HCT116 (cell line): ENCODE measurements around the gene TSPAN11. TPM values are rescaled to one million over a fixed set of nuclear protein-coding genes. Genes with fewer than 3 reads are reported as not detected.

Experiments used
- ATAC-seq: fragments of 200-7000 bp; cut with Tn5 transposase; 2 replicates; pipeline ENCODE4 v1.9.1; 2020; ENCODE audit warnings: mild to moderate bottlenecking, moderate library complexity
- BruUV-seq: library from RNA; stranded (reverse); fragments of 400-500 nt; replicated peaks from 2 replicates; lab custom pipeline; 2021; lab: Mats Ljungman, UMichigan
- CTCF ChIA-PET: fragments of 300-600 bp; sonication (Branson Sonifier 250); formaldehyde crosslinking; loops from one replicate; lab custom pipeline; 2021; ENCODE audit warnings: antibody characterized with exemption; lab: Charles Lee
- POLR2A ChIA-PET: fragments of 300-600, 350-600 bp; sonication (Branson Sonifier 250); formaldehyde crosslinking; loops from one replicate; lab custom pipeline; 2021; ENCODE audit warnings: antibody characterized with exemption; lab: Charles Lee
- RAD21 ChIA-PET, 2 experiments: fragments of 300-600 bp; sonication (Branson Sonifier 250); formaldehyde crosslinking; loops; one replicate each; lab custom pipeline; 2023; ENCODE audit warnings: low total read pairs in 2 of 2; ENCODE audit not compliant: uncharacterized antibody in 2 of 2, unreplicated experiment in 2 of 2, low non-redundant PET in 1 of 2; lab: Charles Lee
- DNase-seq: peaks from one replicate; pipeline ENCODE4 v3.0.0-alpha.2; 2010; ENCODE audit warnings: low read depth, low spot score
- H2AFZ ChIP-seq: fragments of 200-600 bp; shearing (Covaris generic), sonication (generic); 2 replicates; pipeline ENCODE4 v1.6.1; 2017; ENCODE audit warnings: low read depth, mixed run types, mixed read lengths, antibody characterized with exemption, low read length; ENCODE audit not compliant: poor library complexity, severe bottlenecking
- H3K27ac ChIP-seq: 2 replicates; pipeline ENCODE4 v1.5.1; 2012; ENCODE audit warnings: low read depth, low read length
- H3K27me3 ChIP-seq: fragments of 200-600 bp; sonication (generic); 2 replicates; pipeline ENCODE4 v1.6.1; 2016; ENCODE audit warnings: mixed run types, low read length, mixed read lengths; ENCODE audit not compliant: insufficient read depth
- H3K36me3 ChIP-seq, 2 experiments: fragments of 200-500 bp in 1 of 2; fragments of 200-600 bp in 1 of 2; sonication (Bioruptor generic) in 1 of 2; sonication (generic) in 1 of 2; 2 replicates each; pipeline versions ENCODE4 v1.5.1 to v1.6.1; 2014 to 2016; ENCODE audit warnings: low read length in 2 of 2, inconsistent platforms in 1 of 2, mixed read lengths in 1 of 2, mixed run types in 1 of 2; ENCODE audit not compliant: insufficient read depth in 2 of 2, control insufficient read depth in 1 of 2
- H3K4me1 ChIP-seq, 2 experiments: fragments of 200-600 bp in 1 of 2; sonication (generic) in 1 of 2; 2 replicates each; pipeline versions ENCODE4 v1.5.1 to v1.6.1; 2012 to 2017; ENCODE audit warnings: low read length in 2 of 2, inconsistent platforms in 1 of 2, mild to moderate bottlenecking in 1 of 2, mixed read lengths in 1 of 2, mixed run types in 1 of 2, moderate library complexity in 1 of 2; ENCODE audit not compliant: insufficient read depth in 2 of 2, control insufficient read depth in 1 of 2
- H3K4me2 ChIP-seq: fragments of 200-600 bp; sonication (generic); 2 replicates; pipeline ENCODE4 v1.6.1; 2017; ENCODE audit warnings: mixed run types, low read length, mixed read lengths
- H3K4me3 ChIP-seq, 2 experiments: fragments of 200-600 bp in 1 of 2; sonication (generic) in 1 of 2; replicated peaks in 1 of 2; 2 replicates each; pipeline ENCODE4 v1.5.1; 2011 to 2016; ENCODE audit warnings: low read length in 2 of 2, control low read depth in 1 of 2, low read depth in 1 of 2, mild to moderate bottlenecking in 1 of 2, mixed read lengths in 1 of 2, mixed run types in 1 of 2
- H3K79me2 ChIP-seq: fragments of 200-600 bp; sonication (generic); 2 replicates; pipeline ENCODE4 v1.6.1; 2017; ENCODE audit warnings: mild to moderate bottlenecking, mixed run types, low read length, moderate library complexity, mixed read lengths; ENCODE audit not compliant: insufficient read depth
- H3K9ac ChIP-seq: fragments of 200-600 bp; sonication (generic); 2 replicates; pipeline ENCODE4 v1.6.1; 2016; ENCODE audit warnings: low read length, mixed read lengths
- H3K9me2 ChIP-seq: fragments of 200-600 bp; sonication (generic), shearing (Covaris generic); 2 replicates; pipeline ENCODE4 v1.6.1; 2017; ENCODE audit warnings: mixed run types, mild to moderate bottlenecking, moderate library complexity; ENCODE audit not compliant: insufficient read depth
- H3K9me3 ChIP-seq, 2 experiments: fragments of 200-500 bp in 1 of 2; fragments of 200-600 bp in 1 of 2; sonication (Bioruptor generic) in 1 of 2; sonication (generic) in 1 of 2; 2 replicates each; pipeline ENCODE4 v1.6.1; 2014 to 2017; ENCODE audit warnings: low read length in 2 of 2, mixed read lengths in 2 of 2, inconsistent platforms in 1 of 2, low read depth in 1 of 2, mild to moderate bottlenecking in 1 of 2, mixed run types in 1 of 2, moderate library complexity in 1 of 2; ENCODE audit not compliant: control insufficient read depth in 1 of 2, insufficient read depth in 1 of 2
- H4K20me1 ChIP-seq: fragments of 200-600 bp; sonication (generic), shearing (Covaris generic); 2 replicates; pipeline ENCODE4 v1.6.1; 2017; ENCODE audit warnings: mixed run types, mild to moderate bottlenecking, moderate library complexity; ENCODE audit not compliant: insufficient read depth
- CBX3 ChIP-seq: IDR thresholded peaks from 2 replicates; pipeline ENCODE4 v1.6.1; 2012; ENCODE audit warnings: low read depth
- EGR1 ChIP-seq: IDR thresholded peaks from 2 replicates; pipeline ENCODE4 v1.6.1; 2012; ENCODE audit warnings: low read depth
- ELF1 ChIP-seq: IDR thresholded peaks from 2 replicates; pipeline ENCODE4 v1.6.1; 2012; ENCODE audit warnings: low read depth, borderline replicate concordance
- FOSL1 ChIP-seq: IDR thresholded peaks from 2 replicates; pipeline ENCODE4 v1.6.1; 2012; ENCODE audit warnings: low read depth
- POLR2AphosphoS5 ChIP-seq: IDR thresholded peaks from 2 replicates; pipeline ENCODE4 v1.6.1; 2011; ENCODE audit warnings: mild to moderate bottlenecking, low read depth, low read length, moderate library complexity
- RAD21 ChIP-seq: IDR thresholded peaks from 2 replicates; pipeline ENCODE4 v1.6.1; 2012; ENCODE audit warnings: low read depth, mild to moderate bottlenecking
- SIN3A ChIP-seq: IDR thresholded peaks from 2 replicates; pipeline ENCODE4 v1.6.1; 2012; ENCODE audit warnings: low read depth
- SP1 ChIP-seq: IDR thresholded peaks from 2 replicates; pipeline ENCODE4 v1.6.1; 2012; ENCODE audit warnings: low read depth
- SRF ChIP-seq: IDR thresholded peaks from 2 replicates; pipeline ENCODE4 v1.6.1; 2012; ENCODE audit warnings: low read depth
- YY1 ChIP-seq: IDR thresholded peaks from 2 replicates; pipeline ENCODE4 v1.6.1; 2011; ENCODE audit warnings: low read length, low read depth, moderate library complexity, mild to moderate bottlenecking; ENCODE audit not compliant: insufficient replicate concordance; ENCODE audit errors: extremely low read depth
- ZFX ChIP-seq: fragments of 450-650 bp; IDR thresholded peaks from 2 replicates; pipeline ENCODE4 v1.6.1; 2017
- ZNF274 ChIP-seq: fragments of 200-500 bp; sonication (Bioruptor generic); IDR thresholded peaks from 2 replicates; pipeline ENCODE4 v1.6.1; 2014; ENCODE audit warnings: mild to moderate bottlenecking, low read depth, low read length, inconsistent platforms
- intact Hi-C: fragments of 100-400 bp; cut with micrococcal nuclease; formaldehyde crosslinking; loops from 2 replicates; pipeline ENCODE4 v1.10.0; 2022
- total RNA-seq: library from RNA; stranded (reverse); gene quantifications from one replicate; pipeline ENCODE4 v1.2.1, GENCODE V29; 2021; ENCODE audit not compliant: unreplicated experiment
- TF ChIP-seq, protein P1 (sequence below), 3 experiments: fragments of 200-600 bp in 1 of 3; sonication (generic) in 1 of 3; IDR thresholded peaks in 2 of 3; conservative IDR thresholded peaks in 1 of 3; 2 replicates each; pipeline ENCODE4 v1.5.1; 2012 to 2017; ENCODE audit warnings: low read depth in 2 of 3, low read length in 2 of 3, antibody characterized with exemption in 1 of 3, borderline replicate concordance in 1 of 3, control low read depth in 1 of 3, mild to moderate bottlenecking in 1 of 3, mixed read lengths in 1 of 3, mixed run types in 1 of 3, moderate library complexity in 1 of 3; ENCODE audit not compliant: insufficient read depth in 1 of 3
- TF ChIP-seq, protein P2 (sequence below): IDR thresholded peaks from 2 replicates; pipeline ENCODE4 v1.6.1; 2012
- TF ChIP-seq, protein P3 (sequence below): IDR thresholded peaks from 2 replicates; pipeline ENCODE4 v1.6.1; 2012
- TF ChIP-seq, protein P4 (sequence below): IDR thresholded peaks from 2 replicates; pipeline ENCODE4 v1.6.1; 2011; ENCODE audit warnings: mild to moderate bottlenecking, low read length, moderate library complexity; ENCODE audit not compliant: insufficient replicate concordance; ENCODE audit errors: extremely low read depth
- TF ChIP-seq, protein P5 (sequence below): IDR thresholded peaks from 2 replicates; pipeline ENCODE4 v1.6.1; 2012; ENCODE audit warnings: low read depth

TSPAN11 gene
- total RNA-seq, 1 experiment from 2014 or later, result not detected

DNA sequence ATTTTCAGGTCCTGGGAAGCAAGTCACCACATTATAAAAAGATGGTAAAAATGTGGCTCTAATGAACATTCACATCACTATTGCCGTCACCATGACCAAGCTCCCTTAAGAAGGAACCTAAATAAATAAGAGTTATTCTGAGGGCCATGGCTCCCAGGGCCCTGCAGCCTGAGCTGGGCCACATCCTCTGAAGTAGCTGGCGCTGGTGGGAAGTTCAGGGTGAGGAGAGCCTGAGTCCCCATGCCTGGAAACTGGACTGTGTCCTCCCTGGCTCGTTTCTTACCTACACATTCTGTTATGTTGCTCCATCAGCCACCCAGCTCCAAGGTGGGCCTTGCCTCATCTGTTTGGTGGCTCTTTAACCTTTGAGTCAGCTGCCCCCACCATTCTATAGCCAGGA is 42.5 kb downstream of the TSPAN11 start (continued):
- TF ChIP-seq, protein P1, sequence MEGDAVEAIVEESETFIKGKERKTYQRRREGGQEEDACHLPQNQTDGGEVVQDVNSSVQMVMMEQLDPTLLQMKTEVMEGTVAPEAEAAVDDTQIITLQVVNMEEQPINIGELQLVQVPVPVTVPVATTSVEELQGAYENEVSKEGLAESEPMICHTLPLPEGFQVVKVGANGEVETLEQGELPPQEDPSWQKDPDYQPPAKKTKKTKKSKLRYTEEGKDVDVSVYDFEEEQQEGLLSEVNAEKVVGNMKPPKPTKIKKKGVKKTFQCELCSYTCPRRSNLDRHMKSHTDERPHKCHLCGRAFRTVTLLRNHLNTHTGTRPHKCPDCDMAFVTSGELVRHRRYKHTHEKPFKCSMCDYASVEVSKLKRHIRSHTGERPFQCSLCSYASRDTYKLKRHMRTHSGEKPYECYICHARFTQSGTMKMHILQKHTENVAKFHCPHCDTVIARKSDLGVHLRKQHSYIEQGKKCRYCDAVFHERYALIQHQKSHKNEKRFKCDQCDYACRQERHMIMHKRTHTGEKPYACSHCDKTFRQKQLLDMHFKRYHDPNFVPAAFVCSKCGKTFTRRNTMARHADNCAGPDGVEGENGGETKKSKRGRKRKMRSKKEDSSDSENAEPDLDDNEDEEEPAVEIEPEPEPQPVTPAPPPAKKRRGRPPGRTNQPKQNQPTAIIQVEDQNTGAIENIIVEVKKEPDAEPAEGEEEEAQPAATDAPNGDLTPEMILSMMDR (IDR thresholded peaks at IDR 0.05 in 2 of 3, conservative IDR thresholded peaks at IDR 0.05 in 1 of 3; ENCODE audit: borderline replicate concordance in 1 of 3, insufficient read depth in 1 of 3, low read depth in 2 of 3, low read length in 2 of 3), result no peak
- TF ChIP-seq, protein P2, sequence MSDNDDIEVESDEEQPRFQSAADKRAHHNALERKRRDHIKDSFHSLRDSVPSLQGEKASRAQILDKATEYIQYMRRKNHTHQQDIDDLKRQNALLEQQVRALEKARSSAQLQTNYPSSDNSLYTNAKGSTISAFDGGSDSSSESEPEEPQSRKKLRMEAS, result no peak
- TF ChIP-seq ELF1, result no peak
- TF ChIP-seq CBX3, result no peak
- TF ChIP-seq, protein P3, sequence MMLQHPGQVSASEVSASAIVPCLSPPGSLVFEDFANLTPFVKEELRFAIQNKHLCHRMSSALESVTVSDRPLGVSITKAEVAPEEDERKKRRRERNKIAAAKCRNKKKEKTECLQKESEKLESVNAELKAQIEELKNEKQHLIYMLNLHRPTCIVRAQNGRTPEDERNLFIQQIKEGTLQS, result no peak
- no peak for TF ChIP-seq FOSL1
- no peak for TF ChIP-seq RAD21

DNA sequence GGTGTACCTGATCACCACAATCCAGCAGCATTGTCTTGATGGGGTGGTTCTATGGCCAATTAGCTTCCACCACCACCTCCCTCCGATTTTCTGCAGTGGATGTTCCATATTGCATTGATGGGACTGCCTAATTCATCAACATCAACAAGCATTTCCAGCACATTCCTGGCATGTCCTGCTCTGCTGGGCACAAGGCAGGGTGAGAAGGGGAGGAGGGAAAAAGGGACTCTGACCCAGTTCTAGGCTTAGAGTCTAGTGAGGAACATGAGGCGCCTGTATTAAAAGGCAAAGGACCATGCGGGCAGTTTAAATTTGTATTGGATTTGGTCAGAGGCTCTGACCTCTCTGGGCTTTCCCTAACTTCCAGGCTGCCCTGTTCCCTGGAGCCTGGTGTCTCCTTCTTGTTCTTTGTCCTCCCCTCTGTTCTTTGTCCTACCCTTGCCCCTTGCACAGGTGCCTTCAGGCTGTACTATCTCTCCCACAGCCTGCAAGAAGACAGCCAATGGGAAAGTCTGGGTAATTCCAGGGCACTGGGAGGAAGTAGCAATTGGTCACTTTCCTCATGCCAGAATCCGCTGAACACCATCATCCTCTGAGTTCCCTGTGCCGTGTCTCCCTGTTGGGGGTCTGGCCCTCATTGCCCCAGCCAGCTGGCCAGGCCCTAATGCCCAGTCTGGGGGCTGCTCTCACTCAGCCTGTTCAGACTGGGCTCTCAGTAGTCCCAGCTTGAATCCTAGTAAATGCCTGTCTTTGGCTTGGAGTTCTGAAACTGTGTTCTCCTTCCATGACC is 43.3 kb downstream of the TSPAN11 start:
- BruUV-seq, result no TSS peak
- no peak overlapping the region for H3K9ac ChIP-seq
- ATAC-seq (no peak), DNase-seq (no peak)
- H3K27me3 ChIP-seq, result peaks cover 32% of the 10 kb centered on the region; the same call in 1 of the 2 replicates
- no peak overlapping the region for H2AFZ ChIP-seq
- POLR2A ChIA-PET, result no interaction called here
- H3K9me2 ChIP-seq, result no peaks in the 10 kb centered on the region
- no peak overlapping the region for H3K4me3 ChIP-seq
- RAD21 ChIA-PET, result no interaction called here
- no peaks in the 10 kb centered on the region for H4K20me1 ChIP-seq
- CTCF ChIA-PET, result no interaction called here
- intact Hi-C loops, result loop anchor here (10.0 kb wide), 2 partner anchors 85 to 205 kb away; no protein-coding TSS in a partner anchor
- H3K27ac ChIP-seq, result no peak overlapping the region
- H3K4me2 ChIP-seq, result no peak overlapping the region
- no peaks in the 10 kb centered on the region for H3K4me1 ChIP-seq
- H3K9me3 ChIP-seq, result no peaks in the 10 kb centered on the region
- H3K79me2 ChIP-seq, result no peaks in the 10 kb centered on the region
- no peaks in the 10 kb centered on the region for H3K36me3 ChIP-seq
- TF ChIP-seq ELF1 (no peak), YY1 (no peak), ZFX (no peak), ZNF274 (no peak), EGR1 (no peak), POLR2AphosphoS5 (no peak), SP1 (no peak), SIN3A (no peak), SRF (no peak)
- TF ChIP-seq, protein P4, sequence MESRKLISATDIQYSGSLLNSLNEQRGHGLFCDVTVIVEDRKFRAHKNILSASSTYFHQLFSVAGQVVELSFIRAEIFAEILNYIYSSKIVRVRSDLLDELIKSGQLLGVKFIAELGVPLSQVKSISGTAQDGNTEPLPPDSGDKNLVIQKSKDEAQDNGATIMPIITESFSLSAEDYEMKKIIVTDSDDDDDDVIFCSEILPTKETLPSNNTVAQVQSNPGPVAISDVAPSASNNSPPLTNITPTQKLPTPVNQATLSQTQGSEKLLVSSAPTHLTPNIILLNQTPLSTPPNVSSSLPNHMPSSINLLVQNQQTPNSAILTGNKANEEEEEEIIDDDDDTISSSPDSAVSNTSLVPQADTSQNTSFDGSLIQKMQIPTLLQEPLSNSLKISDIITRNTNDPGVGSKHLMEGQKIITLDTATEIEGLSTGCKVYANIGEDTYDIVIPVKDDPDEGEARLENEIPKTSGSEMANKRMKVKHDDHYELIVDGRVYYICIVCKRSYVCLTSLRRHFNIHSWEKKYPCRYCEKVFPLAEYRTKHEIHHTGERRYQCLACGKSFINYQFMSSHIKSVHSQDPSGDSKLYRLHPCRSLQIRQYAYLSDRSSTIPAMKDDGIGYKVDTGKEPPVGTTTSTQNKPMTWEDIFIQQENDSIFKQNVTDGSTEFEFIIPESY, result no peak
- TF ChIP-seq, protein P5, sequence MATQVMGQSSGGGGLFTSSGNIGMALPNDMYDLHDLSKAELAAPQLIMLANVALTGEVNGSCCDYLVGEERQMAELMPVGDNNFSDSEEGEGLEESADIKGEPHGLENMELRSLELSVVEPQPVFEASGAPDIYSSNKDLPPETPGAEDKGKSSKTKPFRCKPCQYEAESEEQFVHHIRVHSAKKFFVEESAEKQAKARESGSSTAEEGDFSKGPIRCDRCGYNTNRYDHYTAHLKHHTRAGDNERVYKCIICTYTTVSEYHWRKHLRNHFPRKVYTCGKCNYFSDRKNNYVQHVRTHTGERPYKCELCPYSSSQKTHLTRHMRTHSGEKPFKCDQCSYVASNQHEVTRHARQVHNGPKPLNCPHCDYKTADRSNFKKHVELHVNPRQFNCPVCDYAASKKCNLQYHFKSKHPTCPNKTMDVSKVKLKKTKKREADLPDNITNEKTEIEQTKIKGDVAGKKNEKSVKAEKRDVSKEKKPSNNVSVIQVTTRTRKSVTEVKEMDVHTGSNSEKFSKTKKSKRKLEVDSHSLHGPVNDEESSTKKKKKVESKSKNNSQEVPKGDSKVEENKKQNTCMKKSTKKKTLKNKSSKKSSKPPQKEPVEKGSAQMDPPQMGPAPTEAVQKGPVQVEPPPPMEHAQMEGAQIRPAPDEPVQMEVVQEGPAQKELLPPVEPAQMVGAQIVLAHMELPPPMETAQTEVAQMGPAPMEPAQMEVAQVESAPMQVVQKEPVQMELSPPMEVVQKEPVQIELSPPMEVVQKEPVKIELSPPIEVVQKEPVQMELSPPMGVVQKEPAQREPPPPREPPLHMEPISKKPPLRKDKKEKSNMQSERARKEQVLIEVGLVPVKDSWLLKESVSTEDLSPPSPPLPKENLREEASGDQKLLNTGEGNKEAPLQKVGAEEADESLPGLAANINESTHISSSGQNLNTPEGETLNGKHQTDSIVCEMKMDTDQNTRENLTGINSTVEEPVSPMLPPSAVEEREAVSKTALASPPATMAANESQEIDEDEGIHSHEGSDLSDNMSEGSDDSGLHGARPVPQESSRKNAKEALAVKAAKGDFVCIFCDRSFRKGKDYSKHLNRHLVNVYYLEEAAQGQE, result no peak
